OCI-LY3 (cell line): ENCODE data around the gene SCUBE2.

Experiments used
- EZH2phosphoT487 ChIP-seq: fragments of 200-600 bp; shearing (Covaris generic); IDR thresholded peaks from 2 replicates; pipeline ENCODE4 v1.6.1; 2018; ENCODE audit warnings: antibody characterized with exemption, mixed run types, low read depth
- TF ChIP-seq, protein P1 (sequence below): fragments of 200-600, 300-600 bp; sonication (generic); IDR thresholded peaks from 2 replicates; pipeline ENCODE4 v1.5.1; 2014; ENCODE audit warnings: antibody characterized with exemption, low read length, low read depth

DNA sequence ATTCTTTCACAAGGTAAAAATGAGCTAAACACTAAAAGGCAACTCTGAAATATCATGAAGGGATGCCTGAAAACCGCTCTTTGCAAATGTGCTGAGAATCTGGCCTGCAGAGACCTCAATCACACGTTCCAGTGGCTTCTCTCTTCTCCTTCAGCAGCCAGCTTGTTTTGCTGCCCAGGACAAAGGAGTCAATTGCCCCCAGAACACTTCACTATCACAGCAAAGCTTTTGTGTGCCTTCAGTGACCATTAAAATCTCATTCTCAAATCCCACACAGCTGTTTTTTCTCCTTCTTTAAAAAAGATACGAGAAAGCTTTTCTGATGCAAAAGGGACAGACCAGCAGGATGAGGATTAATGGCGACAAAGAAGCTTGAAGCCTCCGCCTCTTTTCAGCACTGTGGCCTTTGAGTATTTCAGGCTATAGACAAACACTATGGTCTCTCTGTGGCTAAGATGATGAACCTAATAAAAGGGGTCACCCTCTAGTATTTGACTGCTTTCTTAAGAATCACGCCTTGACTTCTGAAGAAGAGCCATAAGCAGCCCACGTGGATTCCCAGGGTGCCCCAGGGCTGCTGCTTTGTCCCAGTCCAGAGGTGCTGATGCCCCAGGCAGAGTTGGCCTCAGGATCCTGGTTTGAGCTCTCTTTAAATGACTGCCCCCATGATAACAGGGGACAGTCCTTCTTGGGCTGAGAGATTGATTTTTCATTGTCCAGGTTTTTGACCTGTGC lies 54.2 kb downstream of the SCUBE2 start:
- TF ChIP-seq, protein P1, sequence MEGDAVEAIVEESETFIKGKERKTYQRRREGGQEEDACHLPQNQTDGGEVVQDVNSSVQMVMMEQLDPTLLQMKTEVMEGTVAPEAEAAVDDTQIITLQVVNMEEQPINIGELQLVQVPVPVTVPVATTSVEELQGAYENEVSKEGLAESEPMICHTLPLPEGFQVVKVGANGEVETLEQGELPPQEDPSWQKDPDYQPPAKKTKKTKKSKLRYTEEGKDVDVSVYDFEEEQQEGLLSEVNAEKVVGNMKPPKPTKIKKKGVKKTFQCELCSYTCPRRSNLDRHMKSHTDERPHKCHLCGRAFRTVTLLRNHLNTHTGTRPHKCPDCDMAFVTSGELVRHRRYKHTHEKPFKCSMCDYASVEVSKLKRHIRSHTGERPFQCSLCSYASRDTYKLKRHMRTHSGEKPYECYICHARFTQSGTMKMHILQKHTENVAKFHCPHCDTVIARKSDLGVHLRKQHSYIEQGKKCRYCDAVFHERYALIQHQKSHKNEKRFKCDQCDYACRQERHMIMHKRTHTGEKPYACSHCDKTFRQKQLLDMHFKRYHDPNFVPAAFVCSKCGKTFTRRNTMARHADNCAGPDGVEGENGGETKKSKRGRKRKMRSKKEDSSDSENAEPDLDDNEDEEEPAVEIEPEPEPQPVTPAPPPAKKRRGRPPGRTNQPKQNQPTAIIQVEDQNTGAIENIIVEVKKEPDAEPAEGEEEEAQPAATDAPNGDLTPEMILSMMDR, result no peak
- no peak for TF ChIP-seq EZH2phosphoT487
